Urinary bladder (tissue), 4 donors: ENCODE measurements around the gene CRTC2. TPM values are rescaled to one million over a fixed set of nuclear protein-coding genes. Genes with fewer than 3 reads are reported as not detected.

Source experiments
- DNase-seq: peaks from one replicate; pipeline ENCODE4 v3.0.0-alpha.2; 2015; ENCODE audit errors: extremely low spot score
- H3K27ac ChIP-seq: one replicate; pipeline ENCODE4 v1.5.1; 2013; ENCODE audit warnings: low read depth, mild to moderate bottlenecking, moderate library complexity
- H3K36me3 ChIP-seq: one replicate; pipeline ENCODE4 v1.6.1; 2013; ENCODE audit warnings: mild to moderate bottlenecking, moderate library complexity; ENCODE audit not compliant: insufficient read depth
- H3K4me1 ChIP-seq: one replicate; pipeline ENCODE4 v1.6.1; 2013; ENCODE audit warnings: mild to moderate bottlenecking, moderate library complexity; ENCODE audit not compliant: insufficient read depth
- H3K4me3 ChIP-seq: one replicate; pipeline ENCODE4 v1.5.1; 2013; ENCODE audit warnings: low read depth, low read length
- WGBS: extraction: QIAGEN DNeasy Blood & Tissue Kit; methylation state at CpG from one replicate; pipeline ENCODE4 v1.1.7; 2013; 5-methylcytosine and 5-hydroxymethylcytosine counted together
- polyA plus RNA-seq: library from polyadenylated mRNA; stranded (reverse); fragments of 200-250 nt; gene quantifications from one replicate; pipeline ENCODE4 v1.2.3, GENCODE V29; 2013
- total RNA-seq: library from RNA; depleted of rRNA; stranded (reverse); fragments of >200 nt; gene quantifications from one replicate; pipeline ENCODE4 v1.2.3, GENCODE V29; 2014
- donor health status: healthy with polysubstance abuse.
- donor health status: healthy.

CRTC2 gene
- total and polyA plus RNA-seq, 2 donors: 4.3 to 29.8 TPM

DNA sequence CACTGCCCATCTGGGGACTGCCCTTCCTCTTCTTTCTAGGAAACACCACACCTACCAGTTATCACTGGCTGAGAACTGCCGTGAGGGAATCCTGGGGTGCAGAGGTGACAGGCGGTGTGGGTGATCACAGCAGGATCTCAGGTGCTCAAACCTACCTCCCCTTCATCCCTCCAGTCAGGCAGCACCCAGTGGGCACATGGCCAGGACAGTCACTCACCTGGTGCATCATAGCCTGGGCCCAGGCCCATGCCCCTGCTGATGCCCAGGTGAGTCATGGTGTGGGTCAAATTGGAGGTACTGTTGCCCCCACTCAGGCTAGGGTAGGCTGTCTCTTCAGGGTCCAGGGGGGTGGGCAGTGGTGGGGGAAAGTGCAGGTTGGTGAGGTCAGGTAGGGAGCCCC, 6.6 kb downstream of the CRTC2 start:
- H3K27ac ChIP-seq: no peak overlapping the region
- H3K4me3 ChIP-seq: no peak overlapping the region
- H3K36me3 ChIP-seq: peaks cover 5% of the 10 kb centered on the region
- WGBS: 90% methylated on average over 2 of the region's 2 CpGs
- H3K4me1 ChIP-seq: peaks cover 3% of the 10 kb centered on the region
- DNase-seq: no peak

GRCh38 chr1:153951183-153951582, 7.2 kb downstream of the CRTC2 start:
- Histone ChIP-seq H3K4me1 (peaks cover 3% of the 10 kb centered on the region), H3K4me3 (no peak overlapping the region), H3K27ac (no peak overlapping the region), H3K36me3 (peaks cover 5% of the 10 kb centered on the region)
- no peak for DNase-seq
- WGBS: 93% methylated on average over 11 of the region's 11 CpGs

DNA sequence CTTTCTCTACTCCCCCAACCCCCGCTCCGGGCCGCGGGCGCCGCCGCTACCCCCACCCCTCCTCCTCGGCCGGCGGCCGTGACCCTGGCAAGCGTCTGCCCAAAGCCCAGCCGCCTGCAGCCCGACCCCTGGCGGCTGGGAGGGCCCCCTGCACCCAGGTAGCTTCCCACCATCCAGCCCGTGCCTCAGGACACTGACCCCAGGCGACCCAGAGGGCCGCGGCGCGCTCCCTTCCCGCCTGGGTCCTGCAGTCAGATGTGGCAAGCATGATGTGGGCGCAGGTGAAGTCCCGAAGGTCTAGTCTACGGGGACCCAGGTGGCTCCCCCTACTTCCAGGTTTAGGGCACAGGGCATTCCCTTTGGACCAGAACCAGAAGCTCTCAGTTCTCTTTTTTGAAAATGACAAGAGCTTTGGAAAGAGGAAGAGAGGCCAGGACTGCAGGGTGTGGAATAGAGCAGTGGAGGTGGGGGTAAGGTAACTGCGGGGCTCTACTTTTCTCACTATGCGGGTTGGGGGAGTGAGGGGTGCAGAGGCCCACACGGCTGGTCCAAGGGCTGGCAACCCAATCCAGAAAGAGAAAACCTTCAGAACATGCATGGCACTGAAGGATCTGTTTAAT, 11.7 kb downstream of the CRTC2 start, which contains the start of gene DENND4B:
Gene DENND4B (minus strand): TSS at position 97 of the 620 bp plus-strand sequence. CDS start 2,344 bp downstream, outside the sequence.
- peak within 1 kb of the TSS; percentile 94 for H3K4me3 ChIP-seq
- DNase-seq: no peak
- H3K36me3 ChIP-seq: peaks cover 5% of the 10 kb centered on the region
- 10% methylated on average over 28 of the region's 28 CpGs for WGBS
- H3K27ac ChIP-seq: peak within 1 kb of the TSS; percentile 93
- no peaks in the 10 kb centered on the region for H3K4me1 ChIP-seq

DNA sequence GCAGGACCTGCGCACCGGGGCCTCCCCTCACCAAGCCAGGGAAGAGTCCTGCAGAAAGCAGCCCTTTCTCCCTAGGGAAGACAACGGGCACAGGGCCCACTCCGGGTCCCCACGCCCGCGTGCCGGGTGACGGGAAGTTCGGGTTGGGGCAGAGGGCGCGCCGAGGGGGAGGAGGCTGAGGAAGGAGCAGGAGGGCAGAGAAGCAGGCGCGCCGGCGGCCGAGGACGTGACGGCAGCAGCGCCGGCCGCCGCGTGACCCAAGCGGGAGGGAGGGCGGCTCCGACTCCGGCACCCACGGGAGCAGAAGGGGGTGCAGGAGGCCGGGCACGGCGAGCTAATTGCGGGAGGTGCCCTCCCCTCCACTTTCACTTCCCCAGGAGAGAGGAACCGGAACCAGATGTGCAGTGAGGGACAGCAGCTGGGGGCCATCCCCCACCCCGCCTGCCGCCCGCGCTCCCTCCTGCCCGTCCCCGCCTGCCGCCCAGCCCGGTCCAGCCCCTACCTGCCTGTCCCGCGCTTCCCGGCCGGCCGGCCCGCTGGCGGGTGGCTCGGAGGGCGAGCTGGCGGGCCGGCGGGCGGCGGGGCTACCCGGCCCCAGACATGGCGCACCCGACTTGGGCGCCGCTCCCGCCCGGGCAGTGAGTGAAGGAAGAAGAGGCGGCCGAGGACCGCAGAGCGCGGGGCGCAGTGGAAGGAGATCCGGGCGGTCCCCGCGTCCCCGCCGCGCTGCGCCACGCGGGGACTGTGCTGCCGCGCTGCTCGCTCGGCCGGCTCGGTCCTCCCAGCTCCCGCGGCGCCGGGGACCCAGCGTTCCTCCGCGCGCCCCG, 12.4 kb downstream of the CRTC2 start:
- Histone ChIP-seq H3K36me3 (peaks cover 5% of the 10 kb centered on the region), H3K27ac (peak overlapping the region; percentile 93), H3K4me1 (no peaks in the 10 kb centered on the region), H3K4me3 (peak overlapping the region; percentile 94)
- DNase-seq: no peak
- WGBS: under 1% methylated on average over 95 of the region's 95 CpGs

- no peaks in the 10 kb centered on the region for H3K4me1 ChIP-seq
- H3K36me3 ChIP-seq: peaks cover 5% of the 10 kb centered on the region
- no peak for DNase-seq
- peak overlapping the region; percentile 94 for H3K4me3 ChIP-seq
- peak overlapping the region; percentile 93 for H3K27ac ChIP-seq
- 29% methylated on average over 12 of the region's 12 CpGs for WGBS
Observed at GRCh38 chr1:153945131-153945794, 13.1 kb downstream of the CRTC2 start.

DNA sequence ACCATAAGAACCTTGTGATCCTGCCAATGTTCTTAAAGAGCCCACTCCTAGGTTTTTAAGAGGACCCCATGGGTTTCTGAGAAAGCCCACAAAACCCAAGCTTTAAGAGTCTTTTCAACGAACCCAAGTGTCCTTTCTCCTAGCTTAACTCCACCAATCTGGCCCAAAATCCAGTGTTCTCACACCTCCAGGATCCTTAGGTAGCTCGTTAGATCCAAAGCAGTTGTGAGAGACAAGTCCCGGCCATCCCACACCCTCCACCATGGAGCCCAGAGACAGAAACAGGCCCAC, 13.6 kb downstream of the CRTC2 start:
- Histone ChIP-seq H3K36me3 (peaks cover 5% of the 10 kb centered on the region), H3K4me1 (no peaks in the 10 kb centered on the region), H3K4me3 (peak overlapping the region; percentile 94), H3K27ac (peak overlapping the region; percentile 59)
- 67% methylated on average over 3 of the region's 3 CpGs for WGBS
- DNase-seq: no peak

DNA sequence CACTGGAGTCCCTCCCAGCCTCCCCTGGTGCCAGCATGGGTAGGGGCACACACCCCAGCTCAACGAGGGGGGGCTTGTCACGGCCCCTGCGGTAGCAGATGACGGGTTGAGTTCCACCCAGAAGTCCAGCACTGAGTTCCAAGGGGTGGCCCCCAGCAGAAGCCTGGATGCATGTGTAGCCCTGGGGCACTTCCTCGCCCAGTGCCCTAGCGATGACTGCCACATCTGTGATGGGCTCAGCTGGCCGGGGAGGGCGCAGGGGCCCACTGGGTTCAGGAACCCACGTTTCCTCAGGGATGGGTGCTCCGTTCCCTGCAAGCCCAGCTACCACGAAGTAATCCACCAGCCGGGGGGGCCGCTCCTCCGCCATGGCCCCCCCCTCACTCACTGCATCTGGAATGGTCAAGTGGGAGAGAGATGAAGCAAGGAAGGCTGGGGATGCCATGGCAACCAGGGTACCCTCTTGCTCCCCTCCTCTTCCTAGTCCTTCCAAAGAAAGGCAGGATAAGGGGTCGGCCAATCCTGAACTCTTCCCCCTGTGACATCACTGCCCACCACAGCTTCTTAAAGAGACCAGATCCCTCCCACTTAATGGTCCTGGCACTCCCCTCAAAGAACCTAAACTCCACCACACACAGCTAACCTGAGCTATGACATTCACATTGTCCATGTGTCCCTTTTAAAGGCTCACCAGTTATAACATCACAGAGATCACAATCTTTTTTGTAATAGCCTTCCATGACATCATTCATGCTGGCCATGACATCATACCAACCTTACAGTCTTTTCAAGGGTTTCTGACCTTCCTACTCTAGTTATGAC, 14.2 kb downstream of the CRTC2 start:
- DNase-seq: no peak
- WGBS: 83% methylated on average over 15 of the region's 15 CpGs
- Histone ChIP-seq H3K4me3 (no peak overlapping the region), H3K4me1 (no peaks in the 10 kb centered on the region), H3K27ac (no peak overlapping the region), H3K36me3 (peaks cover 4% of the 10 kb centered on the region)

DNA sequence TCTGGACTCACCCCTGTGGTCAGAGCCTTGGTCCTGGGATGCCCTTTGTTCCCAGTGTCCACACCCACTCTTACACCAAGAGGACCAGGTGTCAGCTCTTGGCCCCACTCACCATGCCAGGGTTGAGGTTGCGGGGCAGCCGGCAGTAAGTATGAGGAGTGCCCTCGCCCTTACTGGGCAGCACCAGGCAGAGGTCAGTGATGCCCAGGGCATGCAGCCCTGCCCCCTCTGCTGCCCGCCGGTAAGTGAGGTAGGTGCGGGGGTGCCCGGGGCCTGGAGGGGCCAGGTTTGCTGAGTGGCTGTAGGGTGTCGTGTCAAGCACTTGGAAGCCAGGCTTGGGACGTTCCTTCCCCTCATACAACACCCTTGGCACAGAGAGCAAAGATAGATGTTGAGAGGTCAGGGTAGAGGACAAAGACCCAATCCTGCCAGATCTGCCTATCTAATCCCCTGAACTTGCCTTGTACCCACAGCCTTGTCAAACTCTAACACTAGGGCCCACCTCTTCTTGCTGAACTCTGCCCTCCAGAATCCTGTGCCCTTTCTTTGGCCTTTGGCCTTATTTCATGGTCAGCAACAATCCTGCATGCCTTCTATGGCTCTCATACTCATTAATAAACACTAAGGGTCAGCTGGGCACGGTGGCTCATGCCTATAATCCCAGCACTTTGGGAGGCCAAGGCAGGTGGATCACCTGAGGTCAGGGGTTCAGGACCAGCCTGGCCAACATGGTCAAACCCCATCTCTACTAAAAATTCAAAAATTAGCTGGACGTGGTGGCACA, 15.5 kb downstream of the CRTC2 start:
- no peak for DNase-seq
- Histone ChIP-seq H3K4me3 (no peak overlapping the region), H3K4me1 (no peaks in the 10 kb centered on the region), H3K27ac (no peak overlapping the region), H3K36me3 (no peaks in the 10 kb centered on the region)
- 89% methylated on average over 11 of the region's 11 CpGs for WGBS

DNA sequence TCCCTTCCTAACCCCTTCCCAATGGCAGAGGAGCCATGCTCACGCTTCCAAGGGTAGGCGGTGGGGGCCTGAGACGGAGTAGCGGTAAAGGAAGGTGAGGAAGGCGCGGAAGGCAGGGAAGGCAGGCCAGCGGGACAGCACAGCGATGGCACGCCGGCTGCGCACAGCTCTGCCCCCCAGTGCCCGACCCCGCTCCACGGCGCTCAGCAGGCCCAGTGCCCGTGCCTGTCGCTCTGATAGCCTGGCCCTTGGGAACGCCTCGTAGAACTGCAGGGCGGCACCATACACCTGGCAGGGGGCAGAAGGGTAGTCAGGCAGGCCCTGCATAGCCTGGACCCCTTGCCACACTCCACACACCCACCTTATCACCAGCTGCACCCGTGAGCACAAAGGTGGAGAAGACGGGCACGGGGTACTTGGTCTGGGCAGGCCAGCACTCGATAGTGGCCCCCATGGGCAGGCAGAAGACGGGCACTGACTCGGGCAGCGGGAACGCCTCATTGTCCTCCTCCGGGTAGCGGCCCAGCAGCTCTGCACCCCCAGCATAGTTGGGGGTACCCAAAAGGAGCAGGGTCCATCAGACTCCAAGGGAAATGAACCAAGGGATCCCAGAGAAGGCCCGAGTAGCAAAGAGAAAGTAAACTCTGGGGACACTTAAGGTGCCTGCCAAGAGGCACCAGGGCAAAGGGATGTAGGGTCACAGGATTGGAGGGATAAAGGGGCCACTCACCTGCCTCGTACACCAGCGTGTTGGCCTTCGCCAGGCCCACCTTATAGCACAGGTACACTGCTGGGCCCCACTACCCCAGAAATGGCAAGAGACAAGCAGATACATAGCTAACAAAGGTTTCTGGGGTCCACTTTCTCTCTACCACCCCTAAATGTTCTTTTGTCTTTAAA, 16.3 kb downstream of the CRTC2 start:
- Histone ChIP-seq H3K27ac (no peak overlapping the region), H3K4me1 (no peaks in the 10 kb centered on the region), H3K4me3 (no peak overlapping the region), H3K36me3 (no peaks in the 10 kb centered on the region)
- 93% methylated on average over 34 of the region's 34 CpGs for WGBS
- DNase-seq: no peak

DNA sequence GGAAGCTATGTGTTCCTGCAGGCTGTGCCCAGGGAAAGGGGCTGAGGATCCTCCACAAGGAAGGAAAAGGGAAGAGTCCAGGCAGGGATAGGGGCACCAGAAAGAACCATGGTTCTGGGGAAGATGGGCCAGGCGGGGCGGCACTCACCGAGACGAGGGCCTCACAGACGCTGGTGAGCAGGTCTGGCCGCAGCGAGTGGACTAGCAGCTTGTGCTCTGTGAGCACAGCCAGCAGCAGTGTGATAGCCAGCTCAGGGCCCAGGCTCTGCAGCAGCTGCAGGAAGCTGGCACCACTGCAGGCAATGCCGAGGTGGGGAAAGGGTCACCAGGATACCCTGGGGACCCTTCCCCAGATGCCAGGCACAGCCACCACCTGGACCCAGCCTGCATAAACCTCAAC, 17.7 kb downstream of the CRTC2 start:
- Histone ChIP-seq H3K27ac (no peak overlapping the region), H3K4me1 (no peaks in the 10 kb centered on the region), H3K36me3 (no peaks in the 10 kb centered on the region), H3K4me3 (no peak overlapping the region)
- DNase-seq: no peak
- whole genome bisulfite sequencing: 94% methylated on average over 8 of the region's 8 CpGs

DNA sequence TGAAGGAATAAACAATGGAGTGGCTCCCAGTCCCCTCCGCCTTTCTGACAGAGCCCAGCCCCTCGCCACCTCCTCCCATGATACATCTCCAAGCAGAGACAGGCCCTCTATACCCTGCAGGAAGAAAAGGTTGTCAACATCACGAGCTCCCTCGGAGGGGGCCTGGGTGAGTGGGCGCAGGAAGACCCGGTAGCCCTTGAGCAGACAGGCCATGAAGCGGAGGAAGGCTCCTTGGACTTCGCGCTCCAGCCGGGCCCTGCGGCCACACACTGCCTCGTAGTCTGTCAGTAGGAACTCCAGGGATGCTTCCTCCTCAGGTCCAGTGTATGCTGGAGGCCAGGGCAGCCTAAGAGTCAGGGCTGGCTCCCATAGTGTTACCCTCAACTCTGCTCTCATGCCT, 18.9 kb downstream of the CRTC2 start:
- H3K4me3 ChIP-seq: no peak overlapping the region
- no peak for DNase-seq
- no peaks in the 10 kb centered on the region for H3K4me1 ChIP-seq
- no peak overlapping the region for H3K27ac ChIP-seq
- WGBS: 84% methylated on average over 12 of the region's 12 CpGs
- H3K36me3 ChIP-seq: no peaks in the 10 kb centered on the region

DNA sequence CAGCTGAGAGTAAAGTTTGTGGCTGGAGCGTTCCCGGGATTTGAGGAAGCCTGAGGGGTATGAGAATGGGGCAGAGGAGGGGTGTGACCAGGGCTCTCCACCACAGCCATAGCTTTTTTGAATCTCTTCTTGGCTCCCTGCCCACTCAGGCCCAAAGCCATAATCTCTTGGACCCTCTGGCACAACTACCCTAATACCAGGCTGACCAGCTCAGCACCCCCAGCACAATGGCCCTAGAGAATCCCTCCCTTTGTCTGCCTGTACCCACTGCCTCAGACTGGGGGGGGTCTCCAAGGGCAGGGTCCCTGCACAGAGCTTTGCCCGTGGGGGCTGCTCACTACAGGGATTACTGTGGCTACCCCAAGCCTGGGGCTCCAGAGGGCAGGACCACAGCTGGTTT, 19.4 kb downstream of the CRTC2 start:
- 81% methylated on average over 3 of the region's 3 CpGs for WGBS
- Histone ChIP-seq H3K4me1 (no peaks in the 10 kb centered on the region), H3K36me3 (no peaks in the 10 kb centered on the region), H3K4me3 (no peak overlapping the region), H3K27ac (no peak overlapping the region)
- DNase-seq: no peak
